Cardiac muscle cell (in vitro differentiated cells and primary cell): Measurements from ENCODE around the gene PRSS2. TPM values are rescaled to one million over a fixed set of nuclear protein-coding genes. Genes with fewer than 3 reads are reported as not detected.

Experiments
- DNase-seq, 2 donors: peaks; one replicate each; pipeline versions ENCODE4 v3.0.0 to v3.0.0-alpha.2; 2010 to 2017; ENCODE audit warnings: low read depth in 1 of 2, low spot score in 1 of 2
- H3K27ac ChIP-seq: fragments of 200-600 bp; sonication (generic); 2 replicates; pipeline ENCODE4 v1.5.1; 2016
- H3K27me3 ChIP-seq: fragments of 200-600 bp; sonication (generic); 2 replicates; pipeline ENCODE4 v1.6.0; 2016; ENCODE audit warnings: control low read depth
- H3K36me3 ChIP-seq: fragments of 200-600 bp; sonication (generic); 2 replicates; pipeline ENCODE4 v1.5.1; 2016; ENCODE audit warnings: control low read depth
- H3K4me1 ChIP-seq: fragments of 200-600 bp; sonication (generic); 2 replicates; pipeline ENCODE4 v1.8.1; 2017; ENCODE audit warnings: low read depth, mild to moderate bottlenecking, mixed run types
- H3K4me3 ChIP-seq: fragments of 200-600 bp; sonication (generic); 2 replicates; pipeline ENCODE4 v1.5.1; 2016; ENCODE audit warnings: mild to moderate bottlenecking
- H3K9me3 ChIP-seq: fragments of 200-600 bp; sonication (generic); 2 replicates; pipeline ENCODE4 v1.5.1; 2017; ENCODE audit warnings: low read depth, mild to moderate bottlenecking, control low read depth
- polyA plus RNA-seq: library from polyadenylated mRNA; unstranded; fragments of >200 nt; fragmentation: Nextera tagmentation; extraction: Ambion mirVana; gene quantifications from 2 replicates; pipeline ENCODE4 v1.2.1, GENCODE V29; 2016
- total RNA-seq: library from RNA; depleted of rRNA; stranded (reverse); fragments of >200 nt; gene quantifications from 2 replicates; pipeline ENCODE4 v1.2.3, GENCODE V29; 2016
- TF ChIP-seq, protein P1 (sequence below): IDR thresholded peaks from 2 replicates; pipeline ENCODE4 v1.5.1; 2012; ENCODE audit warnings: low read depth, mild to moderate bottlenecking, low read length

Gene PRSS2
- total and polyA plus RNA-seq, 2 experiments from 2014 or later, result not detected

DNA sequence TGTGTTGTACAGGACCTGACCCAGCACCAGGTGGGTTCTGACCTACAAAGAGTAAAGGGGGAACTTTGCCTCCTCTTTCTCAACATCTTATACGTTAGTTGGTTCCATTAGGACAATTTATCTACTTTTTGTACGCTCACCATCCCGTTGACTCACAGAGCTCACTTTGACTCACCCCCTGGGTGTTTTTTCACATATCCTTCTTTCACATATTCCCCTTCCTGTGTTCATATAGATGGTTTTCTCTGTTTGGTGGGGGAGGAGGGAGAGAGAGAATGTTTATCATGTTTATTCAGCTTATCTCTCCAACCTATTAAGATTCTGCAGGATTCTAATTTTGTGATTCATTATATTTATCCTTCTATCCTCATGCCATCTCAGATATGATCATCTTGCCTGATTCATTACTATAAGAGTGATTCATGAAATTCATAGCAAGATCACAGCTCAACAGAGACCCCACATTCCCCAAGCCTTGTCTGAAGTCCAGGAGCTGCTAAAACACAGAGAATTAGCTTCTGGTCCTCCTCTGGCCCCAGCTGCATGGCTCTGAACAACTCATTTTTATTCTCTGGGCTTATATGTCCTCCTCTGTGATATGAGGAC lies 37.2 kb downstream of the PRSS2 start:
- Histone ChIP-seq H3K9me3 (no peaks in the 10 kb centered on the region), H3K27ac (no peak overlapping the region), H3K4me3 (no peak overlapping the region), H3K27me3 (peaks cover 5% of the 10 kb centered on the region), H3K36me3 (no peaks in the 10 kb centered on the region), H3K4me1 (no peaks in the 10 kb centered on the region)
- DNase-seq, result peak in 1 of 2 donors; percentile 30
- TF ChIP-seq, protein P1, sequence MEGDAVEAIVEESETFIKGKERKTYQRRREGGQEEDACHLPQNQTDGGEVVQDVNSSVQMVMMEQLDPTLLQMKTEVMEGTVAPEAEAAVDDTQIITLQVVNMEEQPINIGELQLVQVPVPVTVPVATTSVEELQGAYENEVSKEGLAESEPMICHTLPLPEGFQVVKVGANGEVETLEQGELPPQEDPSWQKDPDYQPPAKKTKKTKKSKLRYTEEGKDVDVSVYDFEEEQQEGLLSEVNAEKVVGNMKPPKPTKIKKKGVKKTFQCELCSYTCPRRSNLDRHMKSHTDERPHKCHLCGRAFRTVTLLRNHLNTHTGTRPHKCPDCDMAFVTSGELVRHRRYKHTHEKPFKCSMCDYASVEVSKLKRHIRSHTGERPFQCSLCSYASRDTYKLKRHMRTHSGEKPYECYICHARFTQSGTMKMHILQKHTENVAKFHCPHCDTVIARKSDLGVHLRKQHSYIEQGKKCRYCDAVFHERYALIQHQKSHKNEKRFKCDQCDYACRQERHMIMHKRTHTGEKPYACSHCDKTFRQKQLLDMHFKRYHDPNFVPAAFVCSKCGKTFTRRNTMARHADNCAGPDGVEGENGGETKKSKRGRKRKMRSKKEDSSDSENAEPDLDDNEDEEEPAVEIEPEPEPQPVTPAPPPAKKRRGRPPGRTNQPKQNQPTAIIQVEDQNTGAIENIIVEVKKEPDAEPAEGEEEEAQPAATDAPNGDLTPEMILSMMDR, result no peak

DNA sequence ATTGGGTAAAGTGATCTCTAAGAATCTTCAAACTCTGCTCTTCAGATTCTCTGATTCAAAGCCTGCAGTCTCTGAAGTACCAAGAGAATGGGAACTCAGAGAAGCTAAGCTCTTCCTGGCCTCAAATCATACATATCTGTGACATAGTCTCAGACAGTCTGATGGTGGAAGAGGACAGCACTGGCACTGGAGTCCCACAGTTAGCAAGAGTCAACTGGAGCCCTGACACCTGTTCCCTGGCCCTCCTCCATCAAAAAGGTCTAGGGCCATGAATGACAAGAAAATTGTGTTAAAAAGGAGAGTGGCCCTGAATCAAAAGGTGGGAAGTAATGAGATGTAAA lies 37.7 kb downstream of the PRSS2 start:
- H3K4me3 ChIP-seq, result no peak overlapping the region
- H3K9me3 ChIP-seq, result no peaks in the 10 kb centered on the region
- TF ChIP-seq, protein P1, result no peak
- H3K36me3 ChIP-seq, result no peaks in the 10 kb centered on the region
- H3K27me3 ChIP-seq, result peaks cover 5% of the 10 kb centered on the region
- H3K4me1 ChIP-seq, result no peaks in the 10 kb centered on the region
- H3K27ac ChIP-seq, result no peak overlapping the region
- no peak for DNase-seq

DNA sequence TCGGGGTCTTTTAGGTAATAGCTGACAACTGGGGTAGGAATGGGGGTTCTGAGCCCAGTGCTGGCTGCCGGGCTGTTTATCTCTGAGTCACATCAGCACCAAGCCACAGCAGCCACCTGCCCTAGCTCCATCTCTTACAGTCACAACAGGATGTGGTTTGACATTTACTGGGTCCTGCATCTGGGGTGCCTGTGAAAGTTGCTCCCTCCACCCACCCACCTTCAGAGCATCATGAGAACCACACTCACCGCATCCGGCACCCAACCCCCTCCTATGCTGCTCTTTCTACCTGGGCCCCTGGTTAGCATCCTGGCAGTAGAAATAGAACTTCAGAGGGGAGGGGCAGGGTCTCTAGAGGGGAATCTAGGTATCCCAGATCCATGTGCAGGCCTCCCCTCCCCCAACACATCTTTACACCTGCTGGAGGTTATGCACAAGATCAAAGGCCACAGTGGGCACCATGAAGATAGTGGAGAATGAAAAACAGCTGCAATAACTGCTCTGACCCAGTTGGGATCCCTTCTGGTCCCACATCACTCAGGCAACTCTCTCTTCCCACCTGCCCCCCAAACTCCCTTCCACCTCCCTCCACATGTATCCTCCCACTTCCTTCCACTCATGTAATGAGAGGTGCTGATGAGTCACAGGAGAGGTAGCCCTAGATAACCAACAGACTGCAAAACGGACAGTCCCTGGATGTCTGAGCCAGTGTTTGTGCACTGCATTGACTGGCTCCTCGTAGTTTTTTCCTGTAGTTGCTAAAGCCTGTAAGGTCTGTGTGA lies 38.2 kb downstream of the PRSS2 start:
- H3K27ac ChIP-seq, result no peak overlapping the region
- peaks cover 5% of the 10 kb centered on the region for H3K27me3 ChIP-seq
- H3K4me1 ChIP-seq, result no peaks in the 10 kb centered on the region
- TF ChIP-seq, protein P1, result no peak
- H3K36me3 ChIP-seq, result no peaks in the 10 kb centered on the region
- H3K4me3 ChIP-seq, result no peak overlapping the region
- no peaks in the 10 kb centered on the region for H3K9me3 ChIP-seq
- DNase-seq, result no peak

DNA sequence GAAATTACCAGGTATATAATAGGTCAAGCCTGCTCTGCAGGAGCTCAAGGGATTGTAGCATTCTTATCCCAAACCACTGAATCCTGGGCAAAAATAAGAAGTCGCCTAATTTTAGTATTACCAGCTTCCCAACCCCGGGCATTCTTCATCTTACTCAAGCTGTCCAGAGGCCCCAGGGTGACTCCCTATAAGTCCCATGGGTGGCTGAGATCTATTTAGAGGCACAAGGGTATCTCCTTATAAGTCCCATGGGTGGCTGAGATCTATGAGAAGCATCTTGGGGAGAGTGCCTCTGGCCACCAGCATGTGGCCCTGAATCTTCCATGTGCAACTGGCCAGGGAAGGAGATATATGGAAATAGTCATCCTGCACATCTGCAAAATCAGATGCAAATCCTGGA lies 38.9 kb downstream of the PRSS2 start:
- H3K27me3 ChIP-seq, result peaks cover 5% of the 10 kb centered on the region
- H3K4me3 ChIP-seq, result no peak overlapping the region
- H3K36me3 ChIP-seq, result no peaks in the 10 kb centered on the region
- no peaks in the 10 kb centered on the region for H3K4me1 ChIP-seq
- no peak overlapping the region for H3K27ac ChIP-seq
- H3K9me3 ChIP-seq, result no peaks in the 10 kb centered on the region
- TF ChIP-seq, protein P1, result no peak
- DNase-seq, result no peak

DNA sequence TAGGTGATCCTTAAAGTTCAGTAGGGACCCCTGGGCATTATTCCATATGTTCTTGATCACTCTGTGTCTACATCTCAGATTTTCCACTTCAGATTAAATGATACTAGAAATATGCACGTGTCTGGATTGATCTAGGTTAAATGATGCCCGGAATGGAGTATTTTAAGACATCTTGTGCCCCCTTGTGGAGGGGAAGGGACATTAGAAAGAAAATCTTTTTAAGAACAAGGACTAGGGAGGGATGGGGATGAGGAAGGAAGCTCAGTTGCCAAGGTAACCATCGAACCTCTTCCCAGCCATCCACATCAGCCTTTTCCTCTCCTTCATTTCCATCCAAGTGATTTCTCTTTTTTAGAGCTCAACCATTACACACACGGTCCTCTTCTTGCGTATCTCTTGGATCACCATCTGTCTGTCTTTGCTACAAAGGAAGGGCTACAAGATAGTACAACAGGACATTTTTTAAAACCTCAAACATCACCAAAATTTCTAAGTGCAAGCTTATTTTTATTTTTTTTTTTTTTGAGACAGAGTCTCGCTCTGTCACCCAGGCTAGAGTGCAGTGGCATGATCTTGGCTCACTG lies 40.5 kb downstream of the PRSS2 start:
- Histone ChIP-seq H3K9me3 (no peaks in the 10 kb centered on the region), H3K4me3 (no peak overlapping the region), H3K36me3 (no peaks in the 10 kb centered on the region), H3K4me1 (no peaks in the 10 kb centered on the region), H3K27me3 (peaks cover 5% of the 10 kb centered on the region), H3K27ac (no peak overlapping the region)
- TF ChIP-seq, protein P1, result peak; percentile 70
- DNase-seq, result peak; percentile 49 to 60
